ENCODE measurements around the gene PSMA2. TPM values are rescaled to one million over a fixed set of nuclear protein-coding genes. Genes with fewer than 3 reads are reported as not detected.

Gene PSMA2
- total RNA-seq, 1 experiment from 2014 or later = 228 TPM

DNA sequence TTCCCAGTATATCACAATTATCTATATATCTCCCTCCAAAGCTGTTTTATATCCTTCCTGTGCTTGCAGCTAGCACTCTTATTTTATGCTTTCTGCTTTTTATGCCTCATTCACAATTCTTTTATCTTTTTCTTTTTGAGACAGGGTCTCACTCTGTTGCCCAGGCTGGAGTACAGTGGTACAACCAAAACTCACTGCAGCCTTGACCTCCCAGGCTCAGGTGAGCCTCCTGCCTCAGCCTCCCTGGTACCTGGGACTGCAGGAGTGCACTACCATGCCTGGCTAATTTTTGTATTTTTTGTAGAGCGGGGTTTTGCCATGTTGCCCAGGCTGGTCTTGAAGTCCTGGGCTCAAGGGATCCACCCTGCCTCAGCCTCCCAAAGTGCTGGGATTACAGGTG is 25.8 kb downstream of the PSMA2 start:
- POLR2A ChIA-PET = no interaction called here
- CTCF ChIA-PET = no interaction called here
- TF ChIP-seq, protein P1, sequence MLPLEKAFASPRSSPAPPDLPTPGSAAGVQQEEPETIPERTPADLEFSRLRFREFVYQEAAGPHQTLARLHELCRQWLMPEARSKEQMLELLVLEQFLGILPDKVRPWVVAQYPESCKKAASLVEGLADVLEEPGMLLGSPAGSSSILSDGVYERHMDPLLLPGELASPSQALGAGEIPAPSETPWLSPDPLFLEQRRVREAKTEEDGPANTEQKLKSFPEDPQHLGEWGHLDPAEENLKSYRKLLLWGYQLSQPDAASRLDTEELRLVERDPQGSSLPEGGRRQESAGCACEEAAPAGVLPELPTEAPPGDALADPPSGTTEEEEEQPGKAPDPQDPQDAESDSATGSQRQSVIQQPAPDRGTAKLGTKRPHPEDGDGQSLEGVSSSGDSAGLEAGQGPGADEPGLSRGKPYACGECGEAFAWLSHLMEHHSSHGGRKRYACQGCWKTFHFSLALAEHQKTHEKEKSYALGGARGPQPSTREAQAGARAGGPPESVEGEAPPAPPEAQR (CRISPR knock-in tag; IDR thresholded peaks at IDR 0.05) = no peak
- TF ChIP-seq ZNF121 (CRISPR knock-in tag; IDR thresholded peaks at IDR 0.05) = peak; percentile 77; the same call in 1 of the 2 replicates

DNA sequence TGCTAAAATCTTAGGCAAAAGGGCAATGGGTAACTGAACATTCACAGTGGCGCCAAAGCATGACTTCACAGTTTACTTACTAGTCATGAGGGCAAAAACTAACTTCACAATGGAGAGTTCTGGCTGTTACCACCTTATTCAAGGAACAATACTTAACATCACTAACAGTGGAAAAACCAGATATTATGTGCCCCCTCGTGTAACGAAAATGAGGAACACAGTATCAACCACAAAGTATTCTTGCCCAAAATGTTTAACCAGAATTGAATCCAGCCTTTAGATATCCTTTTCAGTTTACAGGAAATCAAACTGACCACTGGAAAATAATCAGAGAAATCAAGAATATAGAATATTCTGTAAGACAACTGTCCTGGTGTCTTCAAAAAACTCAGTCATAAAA is 29.6 kb downstream of the PSMA2 start:
- H3K4me3 Mint-ChIP-seq = no peak overlapping the region
- ATAC-seq (no peak), DNase-seq (ENCODE audit: low spot score) (no peak)
- POLR2A ChIA-PET = no interaction called here
- no peaks in the 10 kb centered on the region; the same call in 1 of the 2 replicates for H3K27me3 Mint-ChIP-seq (ENCODE audit: low read depth)
- peaks cover 12% of the 10 kb centered on the region for H3K9me3 Mint-ChIP-seq
- H3K27ac Mint-ChIP-seq = no peak overlapping the region
- H3K4me1 Mint-ChIP-seq = no peaks in the 10 kb centered on the region; the same call in 1 of the 2 replicates
- TF ChIP-seq ZNF138 (CRISPR knock-in tag; conservative IDR thresholded peaks at IDR 0.05) = no peak
- no peak for TF ChIP-seq ELF4 (CRISPR knock-in tag; IDR thresholded peaks at IDR 0.05; ENCODE audit: low read depth)
- no peak for TF ChIP-seq TCF7 (CRISPR knock-in tag; IDR thresholded peaks at IDR 0.05; ENCODE audit: low read depth)
- TF ChIP-seq ZNF671 (CRISPR knock-in tag; IDR thresholded peaks at IDR 0.05) = no peak
- TF ChIP-seq, protein P2, sequence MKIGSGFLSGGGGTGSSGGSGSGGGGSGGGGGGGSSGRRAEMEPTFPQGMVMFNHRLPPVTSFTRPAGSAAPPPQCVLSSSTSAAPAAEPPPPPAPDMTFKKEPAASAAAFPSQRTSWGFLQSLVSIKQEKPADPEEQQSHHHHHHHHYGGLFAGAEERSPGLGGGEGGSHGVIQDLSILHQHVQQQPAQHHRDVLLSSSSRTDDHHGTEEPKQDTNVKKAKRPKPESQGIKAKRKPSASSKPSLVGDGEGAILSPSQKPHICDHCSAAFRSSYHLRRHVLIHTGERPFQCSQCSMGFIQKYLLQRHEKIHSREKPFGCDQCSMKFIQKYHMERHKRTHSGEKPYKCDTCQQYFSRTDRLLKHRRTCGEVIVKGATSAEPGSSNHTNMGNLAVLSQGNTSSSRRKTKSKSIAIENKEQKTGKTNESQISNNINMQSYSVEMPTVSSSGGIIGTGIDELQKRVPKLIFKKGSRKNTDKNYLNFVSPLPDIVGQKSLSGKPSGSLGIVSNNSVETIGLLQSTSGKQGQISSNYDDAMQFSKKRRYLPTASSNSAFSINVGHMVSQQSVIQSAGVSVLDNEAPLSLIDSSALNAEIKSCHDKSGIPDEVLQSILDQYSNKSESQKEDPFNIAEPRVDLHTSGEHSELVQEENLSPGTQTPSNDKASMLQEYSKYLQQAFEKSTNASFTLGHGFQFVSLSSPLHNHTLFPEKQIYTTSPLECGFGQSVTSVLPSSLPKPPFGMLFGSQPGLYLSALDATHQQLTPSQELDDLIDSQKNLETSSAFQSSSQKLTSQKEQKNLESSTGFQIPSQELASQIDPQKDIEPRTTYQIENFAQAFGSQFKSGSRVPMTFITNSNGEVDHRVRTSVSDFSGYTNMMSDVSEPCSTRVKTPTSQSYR (CRISPR knock-in tag; IDR thresholded peaks at IDR 0.05) = no peak
- TF ChIP-seq, protein P3, sequence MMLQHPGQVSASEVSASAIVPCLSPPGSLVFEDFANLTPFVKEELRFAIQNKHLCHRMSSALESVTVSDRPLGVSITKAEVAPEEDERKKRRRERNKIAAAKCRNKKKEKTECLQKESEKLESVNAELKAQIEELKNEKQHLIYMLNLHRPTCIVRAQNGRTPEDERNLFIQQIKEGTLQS (CRISPR knock-in tag; conservative IDR thresholded peaks at IDR 0.05) = no peak
- no peak for TF ChIP-seq PRRX2 (CRISPR knock-in tag; IDR thresholded peaks at IDR 0.05)
- no peak for TF ChIP-seq RELA (CRISPR knock-in tag; IDR thresholded peaks at IDR 0.05; ENCODE audit: borderline replicate concordance)
- TF ChIP-seq, protein P4, sequence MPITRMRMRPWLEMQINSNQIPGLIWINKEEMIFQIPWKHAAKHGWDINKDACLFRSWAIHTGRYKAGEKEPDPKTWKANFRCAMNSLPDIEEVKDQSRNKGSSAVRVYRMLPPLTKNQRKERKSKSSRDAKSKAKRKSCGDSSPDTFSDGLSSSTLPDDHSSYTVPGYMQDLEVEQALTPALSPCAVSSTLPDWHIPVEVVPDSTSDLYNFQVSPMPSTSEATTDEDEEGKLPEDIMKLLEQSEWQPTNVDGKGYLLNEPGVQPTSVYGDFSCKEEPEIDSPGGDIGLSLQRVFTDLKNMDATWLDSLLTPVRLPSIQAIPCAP (CRISPR knock-in tag; IDR thresholded peaks at IDR 0.05) = no peak
- TF ChIP-seq GTF2I (CRISPR knock-in tag; conservative IDR thresholded peaks at IDR 0.05) = no peak
- TF ChIP-seq JUN (CRISPR knock-in tag; IDR thresholded peaks at IDR 0.05) = no peak
- TF ChIP-seq, protein P5, sequence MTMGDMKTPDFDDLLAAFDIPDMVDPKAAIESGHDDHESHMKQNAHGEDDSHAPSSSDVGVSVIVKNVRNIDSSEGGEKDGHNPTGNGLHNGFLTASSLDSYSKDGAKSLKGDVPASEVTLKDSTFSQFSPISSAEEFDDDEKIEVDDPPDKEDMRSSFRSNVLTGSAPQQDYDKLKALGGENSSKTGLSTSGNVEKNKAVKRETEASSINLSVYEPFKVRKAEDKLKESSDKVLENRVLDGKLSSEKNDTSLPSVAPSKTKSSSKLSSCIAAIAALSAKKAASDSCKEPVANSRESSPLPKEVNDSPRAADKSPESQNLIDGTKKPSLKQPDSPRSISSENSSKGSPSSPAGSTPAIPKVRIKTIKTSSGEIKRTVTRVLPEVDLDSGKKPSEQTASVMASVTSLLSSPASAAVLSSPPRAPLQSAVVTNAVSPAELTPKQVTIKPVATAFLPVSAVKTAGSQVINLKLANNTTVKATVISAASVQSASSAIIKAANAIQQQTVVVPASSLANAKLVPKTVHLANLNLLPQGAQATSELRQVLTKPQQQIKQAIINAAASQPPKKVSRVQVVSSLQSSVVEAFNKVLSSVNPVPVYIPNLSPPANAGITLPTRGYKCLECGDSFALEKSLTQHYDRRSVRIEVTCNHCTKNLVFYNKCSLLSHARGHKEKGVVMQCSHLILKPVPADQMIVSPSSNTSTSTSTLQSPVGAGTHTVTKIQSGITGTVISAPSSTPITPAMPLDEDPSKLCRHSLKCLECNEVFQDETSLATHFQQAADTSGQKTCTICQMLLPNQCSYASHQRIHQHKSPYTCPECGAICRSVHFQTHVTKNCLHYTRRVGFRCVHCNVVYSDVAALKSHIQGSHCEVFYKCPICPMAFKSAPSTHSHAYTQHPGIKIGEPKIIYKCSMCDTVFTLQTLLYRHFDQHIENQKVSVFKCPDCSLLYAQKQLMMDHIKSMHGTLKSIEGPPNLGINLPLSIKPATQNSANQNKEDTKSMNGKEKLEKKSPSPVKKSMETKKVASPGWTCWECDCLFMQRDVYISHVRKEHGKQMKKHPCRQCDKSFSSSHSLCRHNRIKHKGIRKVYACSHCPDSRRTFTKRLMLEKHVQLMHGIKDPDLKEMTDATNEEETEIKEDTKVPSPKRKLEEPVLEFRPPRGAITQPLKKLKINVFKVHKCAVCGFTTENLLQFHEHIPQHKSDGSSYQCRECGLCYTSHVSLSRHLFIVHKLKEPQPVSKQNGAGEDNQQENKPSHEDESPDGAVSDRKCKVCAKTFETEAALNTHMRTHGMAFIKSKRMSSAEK (CRISPR knock-in tag; IDR thresholded peaks at IDR 0.05; ENCODE audit: borderline replicate concordance) = no peak
- TF ChIP-seq SOX15 (CRISPR knock-in tag; IDR thresholded peaks at IDR 0.05) = no peak
- no peak for TF ChIP-seq ZNF263 (CRISPR knock-in tag; IDR thresholded peaks at IDR 0.05; ENCODE audit: low read depth)
- TF ChIP-seq SP1 (CRISPR knock-in tag; conservative IDR thresholded peaks at IDR 0.05) = no peak
- no peak for TF ChIP-seq ZNF219 (CRISPR knock-in tag; IDR thresholded peaks at IDR 0.05; ENCODE audit: borderline replicate concordance)
- TF ChIP-seq, protein P6, sequence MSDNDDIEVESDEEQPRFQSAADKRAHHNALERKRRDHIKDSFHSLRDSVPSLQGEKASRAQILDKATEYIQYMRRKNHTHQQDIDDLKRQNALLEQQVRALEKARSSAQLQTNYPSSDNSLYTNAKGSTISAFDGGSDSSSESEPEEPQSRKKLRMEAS (CRISPR knock-in tag; IDR thresholded peaks at IDR 0.05) = no peak
- no peak for TF ChIP-seq NFATC4 (CRISPR knock-in tag; IDR thresholded peaks at IDR 0.05)
- no peak for TF ChIP-seq TEAD4 (CRISPR knock-in tag; IDR thresholded peaks at IDR 0.05)
- CTCF ChIA-PET = no interaction called here
- H3K36me3 Mint-ChIP-seq = peaks cover 4% of the 10 kb centered on the region; the same call in 1 of the 2 replicates

More for the DNA sequence above, 25.8 kb downstream of the PSMA2 start:
- Mint-ChIP-seq H3K27ac (no peak overlapping the region), H3K9me3 (no peaks in the 10 kb centered on the region), H3K4me3 (no peak overlapping the region), H3K4me1 (peaks cover 16% of the 10 kb centered on the region), H3K27me3 (ENCODE audit: low read depth) (no peaks in the 10 kb centered on the region; the same call in 1 of the 2 replicates), H3K36me3 (peaks cover 13% of the 10 kb centered on the region)
- DNase-seq (ENCODE audit: low spot score) = no peak
- ATAC-seq = no peak
